B cell (primary cell): Measurements from ENCODE around the gene FOXE1.

Source experiments
- EZH2 ChIP-seq: IDR thresholded peaks from 2 replicates; pipeline ENCODE4 v1.6.1; 2012; ENCODE audit warnings: borderline replicate concordance, low read depth, mild to moderate bottlenecking, moderate library complexity, low read length; ENCODE audit not compliant: insufficient read depth, poor library complexity, severe bottlenecking
- TF ChIP-seq, protein P1 (sequence below): fragments of 200-600 bp; IDR thresholded peaks from one replicate; pipeline ENCODE4 v1.8.0; 2022; ENCODE audit warnings: antibody characterized with exemption, mild to moderate bottlenecking

- TF ChIP-seq, protein P1, sequence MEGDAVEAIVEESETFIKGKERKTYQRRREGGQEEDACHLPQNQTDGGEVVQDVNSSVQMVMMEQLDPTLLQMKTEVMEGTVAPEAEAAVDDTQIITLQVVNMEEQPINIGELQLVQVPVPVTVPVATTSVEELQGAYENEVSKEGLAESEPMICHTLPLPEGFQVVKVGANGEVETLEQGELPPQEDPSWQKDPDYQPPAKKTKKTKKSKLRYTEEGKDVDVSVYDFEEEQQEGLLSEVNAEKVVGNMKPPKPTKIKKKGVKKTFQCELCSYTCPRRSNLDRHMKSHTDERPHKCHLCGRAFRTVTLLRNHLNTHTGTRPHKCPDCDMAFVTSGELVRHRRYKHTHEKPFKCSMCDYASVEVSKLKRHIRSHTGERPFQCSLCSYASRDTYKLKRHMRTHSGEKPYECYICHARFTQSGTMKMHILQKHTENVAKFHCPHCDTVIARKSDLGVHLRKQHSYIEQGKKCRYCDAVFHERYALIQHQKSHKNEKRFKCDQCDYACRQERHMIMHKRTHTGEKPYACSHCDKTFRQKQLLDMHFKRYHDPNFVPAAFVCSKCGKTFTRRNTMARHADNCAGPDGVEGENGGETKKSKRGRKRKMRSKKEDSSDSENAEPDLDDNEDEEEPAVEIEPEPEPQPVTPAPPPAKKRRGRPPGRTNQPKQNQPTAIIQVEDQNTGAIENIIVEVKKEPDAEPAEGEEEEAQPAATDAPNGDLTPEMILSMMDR, result no peak
- TF ChIP-seq EZH2, result no peak
Measured at GRCh38 chr9:97895211-97895610, 42.2 kb downstream of the FOXE1 start.
